ENCODE results near the gene PRSS12.

GRCh38 chr4:118372251-118372650, 19.4 kb upstream of the PRSS12 start:
- no peak for TF ChIP-seq ZNF232 (CRISPR knock-in tag; IDR thresholded peaks at IDR 0.05)
- no peak for TF ChIP-seq CTCF (IDR thresholded peaks at IDR 0.05)
- TF ChIP-seq ZNF317 (CRISPR knock-in tag; IDR thresholded peaks at IDR 0.05; ENCODE audit: borderline replicate concordance, low read depth) = no peak
- no peak for TF ChIP-seq ZNF121 (CRISPR knock-in tag; IDR thresholded peaks at IDR 0.05)

All from WTC11 (cell line).